Stimulated activated CD4-positive, alpha-beta T cell treated with anti-CD3 and anti-CD28 coated beads, Interleukin-1b, Interleukin-23, amount 100 ng/mL, for 1 hour (primary cell): ENCODE measurements around the gene HIVEP1.
"Not testable (repeated sequence)": the region's sequence is repeated elsewhere in the genome, so short reads cannot be mapped to it uniquely, and the experiment has no call there.

ENCODE experiments used
- DNase-seq, 2 donors: peaks; one replicate each; pipeline ENCODE4 v3.0.0-alpha.2; 2020; ENCODE audit warnings: low read depth in 2 of 2

Gene HIVEP1

GRCh38 chr6:12084681-12085080 is 72.6 kb downstream of the HIVEP1 start:
- no peak for DNase-seq

- no peak for DNase-seq
These were observed 76.4 kb downstream of the HIVEP1 start for GRCh38 chr6:12088531-12088930.

GRCh38 chr6:12090714-12091113 is 78.6 kb downstream of the HIVEP1 start:
- no peak for DNase-seq

- DNase-seq: no peak
These were observed 80.7 kb downstream of the HIVEP1 start for GRCh38 chr6:12092762-12093161.

- DNase-seq: no peak
These were observed 82.6 kb downstream of the HIVEP1 start for GRCh38 chr6:12094689-12095088.

GRCh38 chr6:12096342-12096741 is 84.2 kb downstream of the HIVEP1 start:
- DNase-seq: no peak

DNA sequence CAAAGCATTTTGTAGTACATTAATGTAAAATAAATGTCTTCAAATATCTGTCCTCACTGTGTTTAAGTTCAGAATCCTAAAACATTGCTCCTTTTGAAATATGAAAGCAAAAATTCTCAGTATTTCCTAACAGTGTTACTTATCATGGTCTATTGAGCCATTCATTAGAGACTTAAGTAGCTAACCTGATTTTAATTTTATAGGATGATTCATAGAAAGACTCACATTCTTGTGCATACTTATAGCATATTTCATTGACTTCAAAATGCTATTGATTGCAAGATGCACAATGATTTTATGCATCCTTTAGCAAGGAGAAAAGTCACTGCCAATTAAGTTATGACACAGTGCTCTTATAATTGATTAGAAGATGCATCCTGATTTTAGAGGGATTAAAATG is 85.7 kb downstream of the HIVEP1 start:
- DNase-seq: no peak

GRCh38 chr6:12099623-12100338 is 87.7 kb downstream of the HIVEP1 start:
- no peak for DNase-seq

- no peak for DNase-seq
These were observed 88.9 kb downstream of the HIVEP1 start for GRCh38 chr6:12101048-12101447.

DNA sequence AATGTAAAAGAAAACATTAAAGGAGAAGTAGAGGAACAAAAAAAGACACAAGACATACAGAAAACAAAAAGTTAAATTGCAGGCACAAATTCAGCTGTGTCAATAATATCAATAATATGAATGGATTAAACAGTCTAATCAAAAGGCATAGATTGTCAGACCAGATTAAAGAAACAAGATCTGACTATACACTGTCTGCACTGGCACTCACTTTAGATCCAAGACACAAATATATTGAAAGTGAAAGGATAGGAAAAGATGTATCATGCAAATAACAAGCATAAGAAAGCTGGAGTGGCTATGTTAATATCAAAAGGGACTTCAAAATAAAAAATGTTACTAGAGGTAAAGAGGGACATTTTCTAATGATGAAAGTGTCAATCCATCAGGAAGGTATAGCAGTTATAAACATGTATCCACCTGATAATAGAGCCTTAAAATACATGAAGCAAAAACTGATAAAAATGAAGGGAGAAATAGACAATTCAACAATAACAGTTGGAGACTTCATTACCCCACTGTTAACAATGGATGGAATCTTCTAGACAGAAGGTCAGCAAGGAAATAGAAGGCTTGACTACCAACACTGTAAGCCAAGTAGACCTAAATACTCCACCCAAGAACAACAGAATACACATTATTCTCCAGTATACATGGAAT is 89.7 kb downstream of the HIVEP1 start:
- DNase-seq: no peak

DNA sequence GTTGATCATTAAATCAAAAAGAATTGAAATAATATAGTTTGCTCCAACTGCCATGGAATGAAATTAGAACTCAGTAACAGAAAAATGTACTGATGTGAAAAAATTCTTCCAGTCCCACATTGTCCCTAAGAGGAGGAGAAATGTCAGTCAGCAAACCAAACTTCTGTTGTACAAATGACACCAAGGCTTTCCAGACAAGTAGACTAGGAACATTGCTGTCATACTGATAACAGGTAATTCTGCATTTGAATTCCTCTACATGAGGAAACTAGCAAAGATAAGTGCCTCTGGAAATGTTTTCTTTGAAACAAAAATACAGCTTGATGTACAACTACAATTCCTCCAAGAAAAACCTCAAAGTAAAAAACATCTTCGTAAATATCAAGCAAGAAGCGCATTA is 90.2 kb downstream of the HIVEP1 start:
- no peak for DNase-seq

GRCh38 chr6:12103158-12103557 is 91.0 kb downstream of the HIVEP1 start:
- DNase-seq: no peak

DNA sequence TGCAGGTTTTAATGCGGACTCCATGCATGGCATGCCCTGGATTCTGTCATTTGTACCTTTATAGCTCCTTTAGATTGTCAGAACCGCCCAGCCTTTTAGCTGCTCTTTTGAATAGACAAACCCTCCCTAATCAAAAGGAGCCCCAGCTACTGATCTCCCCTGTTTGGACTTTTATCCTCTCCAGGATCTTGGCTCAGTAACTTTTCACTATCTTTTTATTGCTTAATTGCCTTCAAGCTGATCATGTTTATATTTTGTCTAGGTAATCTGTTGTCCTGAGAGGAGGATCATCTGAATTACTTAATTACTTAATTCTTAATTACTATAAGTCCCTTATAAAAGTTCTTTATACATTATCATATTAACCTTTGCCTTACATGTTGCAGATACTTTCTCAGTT is 93.2 kb downstream of the HIVEP1 start:
- DNase-seq: no peak

GRCh38 chr6:12108376-12108775 is 96.3 kb downstream of the HIVEP1 start:
- DNase-seq: not testable (repeated sequence)

DNA sequence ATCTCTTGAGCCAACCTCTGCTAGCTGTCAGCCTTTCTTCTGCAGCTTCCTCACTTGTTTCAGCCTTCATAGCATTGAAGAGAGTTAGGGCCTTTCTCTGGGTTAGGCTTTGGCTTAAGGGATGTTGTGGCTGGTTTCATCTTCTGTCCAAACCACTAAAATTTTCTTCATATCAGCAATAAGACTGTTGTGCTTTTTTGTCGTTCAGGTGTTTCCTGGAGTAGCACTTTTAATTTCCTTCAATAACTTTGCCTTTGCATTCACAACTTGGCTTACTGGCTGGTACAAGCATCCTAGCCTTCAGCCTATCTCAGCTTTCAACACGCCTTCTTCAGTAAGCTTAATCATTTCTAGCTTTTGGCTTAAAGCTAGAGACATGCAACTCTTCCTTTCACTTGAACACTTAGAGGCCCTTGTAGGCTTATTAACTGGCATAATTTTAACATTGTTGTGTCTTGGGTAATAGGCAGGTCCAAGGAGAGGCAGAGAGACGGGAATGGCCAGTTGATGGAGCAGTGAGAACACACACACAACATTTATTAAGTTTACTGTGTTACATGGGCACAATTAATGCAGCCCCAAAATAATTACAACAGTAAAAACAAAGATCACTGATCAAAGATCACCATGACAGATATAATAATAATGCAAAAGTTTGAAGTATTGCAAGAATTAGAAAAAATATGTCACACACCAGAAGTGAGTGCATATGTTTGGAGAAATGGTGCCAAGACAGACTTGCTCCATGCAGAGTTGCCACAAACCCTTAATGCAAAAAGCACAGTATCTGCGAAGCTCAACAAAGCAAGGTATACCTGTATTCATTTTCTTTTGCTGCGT is 98.6 kb downstream of the HIVEP1 start:
- DNase-seq: no peak

DNA sequence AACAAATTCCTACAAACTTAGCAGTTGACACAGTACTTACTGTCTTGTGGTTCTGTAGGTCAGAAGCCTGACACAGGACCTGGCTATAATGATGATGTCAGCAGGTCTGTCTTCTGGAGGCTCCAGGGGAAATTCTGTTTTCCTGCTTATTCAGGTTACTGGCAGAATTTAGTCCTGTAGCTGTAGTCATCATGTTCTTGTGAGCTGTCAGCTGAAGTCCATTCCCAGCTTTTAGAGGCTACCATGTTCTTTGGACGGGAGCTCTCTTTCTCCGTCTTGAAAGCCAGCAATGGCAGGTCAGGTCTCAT is 99.2 kb downstream of the HIVEP1 start:
- no peak for DNase-seq

- no peak for DNase-seq
These were observed 100.6 kb downstream of the HIVEP1 start for GRCh38 chr6:12112540-12113189.

GRCh38 chr6:12113190-12113577 is 101.1 kb downstream of the HIVEP1 start:
- no peak for DNase-seq

GRCh38 chr6:12114055-12114503 is 102.0 kb downstream of the HIVEP1 start:
- no peak for DNase-seq

DNA sequence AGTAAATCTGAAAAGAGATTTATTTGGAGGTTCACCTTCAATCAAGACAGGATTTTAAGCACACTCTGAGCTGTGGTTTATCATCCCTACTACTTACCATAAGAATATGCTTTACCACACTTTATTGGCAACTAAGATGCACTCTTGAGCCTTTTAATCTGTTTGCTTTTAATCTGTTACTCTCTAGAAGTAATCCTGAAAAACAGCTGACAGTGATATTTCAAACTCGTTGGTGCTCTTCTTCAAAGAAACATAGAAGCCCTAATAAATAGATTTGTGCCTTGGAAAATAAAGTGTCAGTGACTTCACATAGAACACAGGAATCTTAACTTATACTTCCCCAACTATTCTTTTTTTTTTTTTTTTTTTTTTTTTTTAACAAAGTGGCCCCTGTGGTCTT is 102.9 kb downstream of the HIVEP1 start:
- no peak for DNase-seq

GRCh38 chr6:12115492-12115891 is 103.4 kb downstream of the HIVEP1 start:
- no peak for DNase-seq

DNA sequence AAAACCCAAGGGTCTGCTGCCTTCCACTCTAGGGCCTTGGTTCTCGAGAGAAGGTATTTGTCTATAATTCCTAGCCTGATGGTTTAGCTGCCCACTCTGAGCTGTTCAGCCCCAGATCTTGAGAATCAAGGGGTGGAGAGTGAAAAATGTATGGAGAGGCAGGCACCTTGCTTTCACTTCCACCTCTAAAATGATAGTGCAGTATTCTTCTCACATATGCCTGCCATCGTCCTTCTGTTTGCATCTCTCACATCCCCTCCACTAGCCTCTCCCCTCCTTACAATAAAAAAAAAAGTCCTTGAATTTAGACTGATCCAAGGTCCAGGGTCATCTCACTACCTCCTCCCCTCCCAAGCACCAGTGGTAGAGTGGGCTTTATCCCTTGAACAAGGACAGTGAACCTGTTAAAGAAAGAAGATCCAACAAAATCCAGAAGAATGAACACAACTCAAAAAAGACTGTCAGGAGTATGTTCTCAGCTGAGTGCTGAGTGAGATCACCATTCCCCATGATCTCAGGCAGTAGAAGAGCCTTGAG is 104.2 kb downstream of the HIVEP1 start:
- DNase-seq: no peak
